COLO668 (cell line): Measurements from ENCODE around the gene XIST.
"Not testable (repeated sequence)": the region's sequence is repeated elsewhere in the genome, so short reads cannot be mapped to it uniquely, and the experiment has no call there.

Source experiments
- DNase-seq: peaks from one replicate; lab custom pipeline; 2025; ENCODE audit not compliant: unreplicated experiment; lab: John Stamatoyannopoulos, UW

Gene XIST

GRCh38 chrX:73840120-73840924, 12.2 kb downstream of the XIST start:
- DNase-seq: no peak

GRCh38 chrX:73839152-73839551, 13.4 kb downstream of the XIST start:
- no peak for DNase-seq

- DNase-seq: no peak
Measured at GRCh38 chrX:73838123-73838522, 14.4 kb downstream of the XIST start.

- no peak for DNase-seq
Measured at GRCh38 chrX:73836956-73837477, 15.5 kb downstream of the XIST start.

GRCh38 chrX:73834219-73834618, 18.3 kb downstream of the XIST start:
- DNase-seq: no peak

GRCh38 chrX:73832319-73832718, 20.2 kb downstream of the XIST start:
- no peak for DNase-seq

- DNase-seq: no peak
Measured at GRCh38 chrX:73831500-73831899, 21.0 kb downstream of the XIST start.

- no peak for DNase-seq
Measured at GRCh38 chrX:73830489-73831414, 21.8 kb downstream of the XIST start.

- DNase-seq: no peak
Measured at GRCh38 chrX:73829890-73830466, 22.5 kb downstream of the XIST start.

- no peak for DNase-seq
Measured at GRCh38 chrX:73828080-73828720, 24.3 kb downstream of the XIST start.

GRCh38 chrX:73827406-73827805, 25.1 kb downstream of the XIST start:
- DNase-seq: no peak

- no peak for DNase-seq
Measured at GRCh38 chrX:73826996-73827395, 25.5 kb downstream of the XIST start.

- DNase-seq: no peak
Measured at GRCh38 chrX:73825569-73825968, 26.9 kb downstream of the XIST start.

- no peak for DNase-seq
Measured at GRCh38 chrX:73823473-73824004, 29.0 kb downstream of the XIST start.

GRCh38 chrX:73822775-73823174, 29.7 kb downstream of the XIST start:
- DNase-seq: no peak

GRCh38 chrX:73821921-73822559, 30.5 kb downstream of the XIST start:
- DNase-seq: no peak

GRCh38 chrX:73819864-73820558, 32.5 kb downstream of the XIST start:
- DNase-seq: not testable (repeated sequence)

GRCh38 chrX:73818200-73819116, 34.1 kb downstream of the XIST start:
- no peak for DNase-seq
